Measurements from ENCODE around the gene INSR. TPM values are rescaled to one million over a fixed set of nuclear protein-coding genes. Genes with fewer than 3 reads are reported as not detected.

Gene INSR
- total and polyA plus RNA-seq, 7 experiments from 2014 or later, result 0.29 to 9.9 (median 2.7) TPM

DNA sequence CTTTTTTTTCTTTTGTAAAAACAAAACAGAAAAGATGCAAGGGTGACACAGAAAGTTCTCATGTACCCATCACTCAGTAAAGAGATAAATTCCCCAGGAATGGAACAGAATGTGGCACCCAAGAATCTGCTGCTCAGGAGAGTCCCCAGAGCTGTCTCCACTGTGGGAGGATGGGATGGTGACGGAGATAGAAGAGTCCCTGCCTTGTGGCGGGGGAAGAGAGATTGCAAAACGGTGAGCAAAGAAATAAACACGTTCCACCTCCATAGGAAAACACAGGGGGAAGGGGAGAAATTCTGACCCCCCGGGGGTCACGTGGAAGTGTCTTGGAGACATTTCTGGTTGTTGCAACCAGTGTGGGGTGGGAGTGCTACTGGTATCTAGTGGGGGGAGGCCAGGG is 76.4 kb downstream of the INSR start:
- Mint-ChIP-seq H3K36me3 (no peaks in the 10 kb centered on the region), H3K27me3 (no peaks in the 10 kb centered on the region), H3K4me1 (peaks cover 0 to 6% (median 0%) of the 10 kb centered on the region in 7 donors), H3K4me3 (no peak overlapping the region), H3K9me3 (no peaks in the 10 kb centered on the region), H3K27ac (peak overlapping the region in 1 of 9 donors; percentile 22)
- Histone ChIP-seq H3K27me3 (ENCODE audit: control insufficient read depth in 2 of 2, insufficient read depth in 2 of 2, low read length in 2 of 2) (no peaks in the 10 kb centered on the region), H3K4me3 (ENCODE audit: low read length) (no peak overlapping the region), H3K4me1 (ENCODE audit: control insufficient read depth in 2 of 2, insufficient read depth in 2 of 2, low read length in 2 of 2) (no peaks in the 10 kb centered on the region), H3K9me3 (ENCODE audit: control insufficient read depth in 2 of 3, low read length in 3 of 3) (no peaks in the 10 kb centered on the region), H3K27ac (ENCODE audit: low read depth, low read length) (no peak overlapping the region), H3K36me3 (ENCODE audit: control insufficient read depth in 2 of 3, insufficient read depth in 3 of 3, low read length in 3 of 3) (no peaks in the 10 kb centered on the region)
- intact Hi-C loops (cut with micrococcal nuclease), result no loop called here
- ATAC-seq (no peak), DNase-seq (no peak)
- CTCF ChIA-PET, result interaction anchor here (0.6 kb wide), 1 partner anchor 121 kb away, joined by 3 read pairs; no protein-coding TSS in a partner anchor
- POLR2A ChIA-PET, result no interaction called here

- ChIA-PET CTCF (interaction anchor here (0.8 kb wide), 1 partner anchor 94 kb away, joined by 3 read pairs; no protein-coding TSS in a partner anchor), POLR2A (no interaction called here)
- Histone ChIP-seq H3K9me3 (ENCODE audit: control insufficient read depth in 2 of 3, low read length in 3 of 3) (no peaks in the 10 kb centered on the region), H3K4me1 (ENCODE audit: control insufficient read depth in 2 of 2, insufficient read depth in 2 of 2, low read length in 2 of 2) (no peaks in the 10 kb centered on the region), H3K36me3 (ENCODE audit: control insufficient read depth in 2 of 3, insufficient read depth in 3 of 3, low read length in 3 of 3) (no peaks in the 10 kb centered on the region), H3K4me3 (ENCODE audit: low read length) (no peak overlapping the region), H3K27ac (ENCODE audit: low read depth, low read length) (no peak overlapping the region), H3K27me3 (ENCODE audit: control insufficient read depth in 2 of 2, insufficient read depth in 2 of 2, low read length in 2 of 2) (no peaks in the 10 kb centered on the region)
- Mint-ChIP-seq H3K4me1 (peaks cover 0 to 6% (median 0%) of the 10 kb centered on the region in 7 donors), H3K9me3 (no peaks in the 10 kb centered on the region), H3K27me3 (no peaks in the 10 kb centered on the region), H3K36me3 (no peaks in the 10 kb centered on the region), H3K27ac (no peak overlapping the region), H3K4me3 (peak overlapping the region in 1 of 10 donors; percentile 51)
- no peak for DNase-seq
- no peak for ATAC-seq
- intact Hi-C loops (cut with micrococcal nuclease), result no loop called here
Observed at GRCh38 chr19:7216373-7216902, 77.8 kb downstream of the INSR start.

DNA sequence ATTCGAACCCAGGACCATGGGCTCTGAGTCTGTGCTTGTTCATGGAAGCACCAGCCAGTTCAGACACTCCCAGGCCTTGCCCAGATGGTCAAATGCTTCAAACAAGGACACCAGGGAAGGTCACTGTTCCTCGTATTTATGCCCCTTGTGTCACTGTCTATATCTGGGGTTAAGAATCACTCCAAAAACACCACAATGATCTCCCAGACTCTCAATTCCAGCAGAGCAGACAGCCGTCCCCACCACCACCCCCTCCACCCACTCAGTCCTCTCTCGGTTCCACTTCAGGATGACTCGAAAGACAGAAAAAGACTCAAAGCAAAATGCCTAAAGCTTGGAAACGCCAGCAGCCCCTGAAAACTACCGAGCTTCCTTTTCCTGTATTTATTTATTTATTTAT is 79.0 kb downstream of the INSR start:
- Mint-ChIP-seq H3K36me3 (no peaks in the 10 kb centered on the region), H3K4me1 (peaks cover 0 to 6% (median 0%) of the 10 kb centered on the region in 7 donors), H3K9me3 (no peaks in the 10 kb centered on the region), H3K27me3 (no peaks in the 10 kb centered on the region), H3K4me3 (no peak overlapping the region), H3K27ac (peak overlapping the region in 1 of 9 donors; percentile 78)
- Histone ChIP-seq H3K4me1 (ENCODE audit: control insufficient read depth in 2 of 2, insufficient read depth in 2 of 2, low read length in 2 of 2) (no peaks in the 10 kb centered on the region), H3K4me3 (ENCODE audit: low read length) (no peak overlapping the region), H3K36me3 (ENCODE audit: control insufficient read depth in 2 of 3, insufficient read depth in 3 of 3, low read length in 3 of 3) (no peaks in the 10 kb centered on the region), H3K27ac (ENCODE audit: low read depth, low read length) (no peak overlapping the region), H3K27me3 (ENCODE audit: control insufficient read depth in 2 of 2, insufficient read depth in 2 of 2, low read length in 2 of 2) (no peaks in the 10 kb centered on the region), H3K9me3 (ENCODE audit: control insufficient read depth in 2 of 3, low read length in 3 of 3) (no peaks in the 10 kb centered on the region)
- intact Hi-C loops (cut with micrococcal nuclease), result no loop called here
- ATAC-seq (no peak), DNase-seq (no peak)
- CTCF ChIA-PET, result no interaction called here
- POLR2A ChIA-PET, result no interaction called here

GRCh38 chr19:7214324-7215089 is 79.7 kb downstream of the INSR start:
- H3K9me3 Mint-ChIP-seq, result no peaks in the 10 kb centered on the region
- no peaks in the 10 kb centered on the region for H3K27me3 ChIP-seq (ENCODE audit: control insufficient read depth in 2 of 2, insufficient read depth in 2 of 2, low read length in 2 of 2)
- H3K4me3 Mint-ChIP-seq, result no peak overlapping the region
- H3K27ac ChIP-seq (ENCODE audit: low read depth, low read length), result no peak overlapping the region
- no peak for ATAC-seq
- no peaks in the 10 kb centered on the region for H3K36me3 ChIP-seq (ENCODE audit: control insufficient read depth in 2 of 3, insufficient read depth in 3 of 3, low read length in 3 of 3)
- POLR2A ChIA-PET, result no interaction called here
- H3K27me3 Mint-ChIP-seq, result no peaks in the 10 kb centered on the region
- no peaks in the 10 kb centered on the region for H3K9me3 ChIP-seq (ENCODE audit: control insufficient read depth in 2 of 3, low read length in 3 of 3)
- H3K27ac Mint-ChIP-seq, result peak overlapping the region in 1 of 9 donors; percentile 78
- H3K4me1 ChIP-seq (ENCODE audit: control insufficient read depth in 2 of 2, insufficient read depth in 2 of 2, low read length in 2 of 2), result no peaks in the 10 kb centered on the region
- DNase-seq, result no peak
- H3K36me3 Mint-ChIP-seq, result no peaks in the 10 kb centered on the region
- H3K4me1 Mint-ChIP-seq, result peaks cover 0 to 6% (median 2%) of the 10 kb centered on the region in 7 donors
- CTCF ChIA-PET, result no interaction called here
- intact Hi-C loops (cut with micrococcal nuclease), result no loop called here
- no peak overlapping the region for H3K4me3 ChIP-seq (ENCODE audit: low read length)

DNA sequence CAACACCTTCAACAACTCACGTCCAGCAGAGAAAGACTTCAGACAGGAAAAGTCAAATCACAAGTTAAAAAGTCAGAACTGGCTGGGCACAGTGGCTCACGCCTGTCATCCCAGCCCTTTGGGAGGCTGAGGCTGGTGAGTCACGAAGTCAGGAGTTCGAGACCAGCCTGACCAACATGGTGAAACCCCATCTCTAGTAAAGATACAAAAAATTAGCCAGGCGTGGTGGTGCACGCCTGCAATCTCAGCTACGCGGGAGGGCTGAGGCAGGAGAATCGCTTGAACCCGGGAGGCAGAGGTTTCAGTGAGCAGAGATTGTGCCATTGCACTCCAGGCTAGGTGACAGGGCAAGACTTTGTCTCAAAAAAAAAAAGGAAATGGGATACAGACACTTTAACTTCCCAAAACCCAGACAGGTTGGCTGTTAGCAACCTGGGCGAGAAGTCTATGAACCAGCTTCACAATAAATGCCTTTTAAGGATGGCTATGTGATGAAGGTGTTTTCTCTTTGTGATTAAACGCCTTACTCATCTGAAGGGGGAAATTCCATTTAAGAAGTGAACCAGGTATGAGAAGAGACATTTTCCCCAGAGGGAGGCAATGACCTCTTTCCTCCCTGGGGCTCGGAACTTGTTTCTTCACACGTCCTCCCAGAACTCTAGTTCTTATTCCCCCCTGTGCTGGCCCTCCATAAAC is 80.4 kb downstream of the INSR start:
- POLR2A ChIA-PET, result no interaction called here
- ATAC-seq (no peak), DNase-seq (no peak)
- Mint-ChIP-seq H3K4me1 (peaks cover 0 to 7% (median 3%) of the 10 kb centered on the region in 7 donors), H3K27ac (peak overlapping the region in 1 of 9 donors; percentile 41), H3K27me3 (no peaks in the 10 kb centered on the region), H3K4me3 (no peak overlapping the region), H3K9me3 (no peaks in the 10 kb centered on the region), H3K36me3 (no peaks in the 10 kb centered on the region)
- Histone ChIP-seq H3K36me3 (ENCODE audit: control insufficient read depth in 2 of 3, insufficient read depth in 3 of 3, low read length in 3 of 3) (no peaks in the 10 kb centered on the region), H3K4me1 (ENCODE audit: control insufficient read depth in 2 of 2, insufficient read depth in 2 of 2, low read length in 2 of 2) (no peaks in the 10 kb centered on the region), H3K9me3 (ENCODE audit: control insufficient read depth in 2 of 3, low read length in 3 of 3) (no peaks in the 10 kb centered on the region), H3K27ac (ENCODE audit: low read depth, low read length) (no peak overlapping the region), H3K4me3 (ENCODE audit: low read length) (no peak overlapping the region), H3K27me3 (ENCODE audit: control insufficient read depth in 2 of 2, insufficient read depth in 2 of 2, low read length in 2 of 2) (no peaks in the 10 kb centered on the region)
- CTCF ChIA-PET, result interaction anchor here (0.6 kb wide), 1 partner anchor 617 kb away, joined by 3 read pairs; no protein-coding TSS in a partner anchor
- intact Hi-C loops (cut with micrococcal nuclease), result no loop called here

DNA sequence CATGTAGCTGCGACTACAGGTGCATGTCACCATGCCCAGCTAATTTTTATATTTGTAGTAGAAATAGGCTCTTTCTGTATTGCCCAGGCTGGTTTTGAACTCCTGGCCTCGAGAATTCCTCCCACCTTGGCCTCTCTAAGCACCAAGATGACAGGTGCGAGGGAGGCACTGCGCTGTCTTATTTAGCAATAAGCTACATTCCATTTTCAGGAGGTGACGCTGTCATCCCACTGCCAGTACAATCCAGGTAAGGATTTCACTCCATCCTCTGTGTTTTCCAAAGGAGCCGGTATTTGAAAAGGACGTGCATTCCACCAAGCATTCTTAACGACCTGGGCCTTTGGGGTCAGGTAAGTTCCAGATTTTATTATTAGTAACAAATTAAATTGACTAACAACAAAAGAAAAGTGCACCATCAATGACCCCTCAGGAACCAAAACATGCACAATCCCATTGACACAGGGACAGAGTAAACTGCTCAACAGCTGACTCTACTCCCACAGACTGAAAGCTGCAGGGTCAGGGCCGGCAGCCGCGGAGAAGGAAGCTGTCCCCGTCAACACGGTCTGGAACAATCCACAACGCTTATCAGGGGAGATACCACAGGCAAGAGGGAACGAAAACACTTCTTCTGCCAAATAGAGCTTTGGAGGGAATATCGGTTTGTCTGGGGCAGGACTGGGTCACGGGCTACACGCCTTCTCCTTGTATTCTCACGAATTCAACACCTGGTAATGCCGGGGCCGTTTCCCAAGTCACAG is 82.8 kb downstream of the INSR start:
- H3K4me1 ChIP-seq (ENCODE audit: control insufficient read depth in 2 of 2, insufficient read depth in 2 of 2, low read length in 2 of 2), result peaks cover 3 to 14% of the 10 kb centered on the region in 2 donors
- intact Hi-C loops (cut with micrococcal nuclease), result no loop called here
- H3K27me3 ChIP-seq (ENCODE audit: control insufficient read depth in 2 of 2, insufficient read depth in 2 of 2, low read length in 2 of 2), result no peaks in the 10 kb centered on the region
- no peaks in the 10 kb centered on the region for H3K9me3 Mint-ChIP-seq
- ATAC-seq (no peak), DNase-seq (no peak)
- CTCF ChIA-PET, result no interaction called here
- H3K4me3 Mint-ChIP-seq, result no peak overlapping the region
- POLR2A ChIA-PET, result interaction anchor here (1.0 kb wide), 1 partner anchor 66 kb away, joined by 3 read pairs; no protein-coding TSS in a partner anchor
- H3K36me3 ChIP-seq (ENCODE audit: control insufficient read depth in 2 of 3, insufficient read depth in 3 of 3, low read length in 3 of 3), result no peaks in the 10 kb centered on the region
- H3K9me3 ChIP-seq (ENCODE audit: control insufficient read depth in 2 of 3, low read length in 3 of 3), result no peaks in the 10 kb centered on the region
- H3K27ac Mint-ChIP-seq, result peak overlapping the region in 1 of 9 donors; percentile 41
- H3K4me3 ChIP-seq (ENCODE audit: low read length), result no peak overlapping the region
- H3K27me3 Mint-ChIP-seq, result no peaks in the 10 kb centered on the region
- peaks cover 12 to 31% (median 20%) of the 10 kb centered on the region in 7 donors for H3K4me1 Mint-ChIP-seq
- no peak overlapping the region for H3K27ac ChIP-seq (ENCODE audit: low read depth, low read length)
- peaks cover 0 to 1% (median 0%) of the 10 kb centered on the region in 5 donors for H3K36me3 Mint-ChIP-seq

All from naive thymus-derived CD4-positive, alpha-beta T cell (primary cell).